ENCODE data around the gene ARHGAP15.

The ARHGAP15 gene

GRCh38 chr2:143334837-143335236, 205.6 kb downstream of the ARHGAP15 start:
- DNase-seq (ENCODE audit: low read depth in 1 of 2, low spot score in 1 of 2) = no peak

GRCh38 chr2:143336719-143337210, 207.5 kb downstream of the ARHGAP15 start:
- DNase-seq (ENCODE audit: low read depth in 1 of 2, low spot score in 1 of 2) = no peak

GRCh38 chr2:143341478-143341877, 212.3 kb downstream of the ARHGAP15 start:
- DNase-seq (ENCODE audit: low read depth in 1 of 2, low spot score in 1 of 2) = no peak

- DNase-seq (ENCODE audit: low read depth in 1 of 2, low spot score in 1 of 2) = no peak
These were observed 215.6 kb downstream of the ARHGAP15 start for GRCh38 chr2:143344780-143345179.

- no peak for DNase-seq (ENCODE audit: low read depth in 1 of 2, low spot score in 1 of 2)
These were observed 216.9 kb downstream of the ARHGAP15 start for GRCh38 chr2:143345887-143346787.

GRCh38 chr2:143347271-143347695, 218.1 kb downstream of the ARHGAP15 start:
- no peak for DNase-seq (ENCODE audit: low read depth in 1 of 2, low spot score in 1 of 2)

GRCh38 chr2:143347901-143348414, 218.7 kb downstream of the ARHGAP15 start:
- no peak for DNase-seq (ENCODE audit: low read depth in 1 of 2, low spot score in 1 of 2)

GRCh38 chr2:143354050-143354750, 225.0 kb downstream of the ARHGAP15 start:
- no peak for DNase-seq (ENCODE audit: low read depth in 1 of 2, low spot score in 1 of 2)

- no peak for DNase-seq (ENCODE audit: low read depth in 1 of 2, low spot score in 1 of 2)
These were observed 226.7 kb downstream of the ARHGAP15 start for GRCh38 chr2:143355870-143356269.

GRCh38 chr2:143356336-143356735, 227.1 kb downstream of the ARHGAP15 start:
- no peak for DNase-seq (ENCODE audit: low read depth in 1 of 2, low spot score in 1 of 2)

GRCh38 chr2:143356736-143357446, 227.7 kb downstream of the ARHGAP15 start:
- no peak for DNase-seq (ENCODE audit: low read depth in 1 of 2, low spot score in 1 of 2)

GRCh38 chr2:143357966-143358365, 228.7 kb downstream of the ARHGAP15 start:
- no peak for DNase-seq (ENCODE audit: low read depth in 1 of 2, low spot score in 1 of 2)

- DNase-seq (ENCODE audit: low read depth in 1 of 2, low spot score in 1 of 2) = no peak
These were observed 232.1 kb downstream of the ARHGAP15 start for GRCh38 chr2:143361346-143361745.

- DNase-seq (ENCODE audit: low read depth in 1 of 2, low spot score in 1 of 2) = no peak
These were observed 242.4 kb downstream of the ARHGAP15 start for GRCh38 chr2:143371616-143372015.

GRCh38 chr2:143375384-143375880, 246.2 kb downstream of the ARHGAP15 start:
- DNase-seq (ENCODE audit: low read depth in 1 of 2, low spot score in 1 of 2) = no peak

GRCh38 chr2:143378996-143379395, 249.8 kb downstream of the ARHGAP15 start:
- DNase-seq (ENCODE audit: low read depth in 1 of 2, low spot score in 1 of 2) = no peak

- no peak for DNase-seq (ENCODE audit: low read depth in 1 of 2, low spot score in 1 of 2)
These were observed 250.7 kb downstream of the ARHGAP15 start for GRCh38 chr2:143379955-143380354.

- no peak for DNase-seq (ENCODE audit: low read depth in 1 of 2, low spot score in 1 of 2)
These were observed 253.4 kb downstream of the ARHGAP15 start for GRCh38 chr2:143382573-143382972.

GRCh38 chr2:143383016-143383415, 253.8 kb downstream of the ARHGAP15 start:
- DNase-seq (ENCODE audit: low read depth in 1 of 2, low spot score in 1 of 2) = no peak

- no peak for DNase-seq (ENCODE audit: low read depth in 1 of 2, low spot score in 1 of 2)
These were observed 254.9 kb downstream of the ARHGAP15 start for GRCh38 chr2:143384111-143384510.

- DNase-seq (ENCODE audit: low read depth in 1 of 2, low spot score in 1 of 2) = no peak
These were observed 261.0 kb downstream of the ARHGAP15 start for GRCh38 chr2:143390171-143390570.

Data from activated T-helper 1 cell treated with anti-CD3 and anti-CD28 coated beads, Interleukin-2, amount 50 U/mL, for 16 hours (primary cell).